Kidney tubule cell (primary cell): ENCODE data around the gene OR2H1.

Experiments used
- DNase-seq: peaks from one replicate; pipeline ENCODE4 v3.0.0-alpha.2; 2018; ENCODE audit warnings: low spot score

Gene OR2H1

GRCh38 chr6:29510746-29511300 is 53.9 kb downstream of the OR2H1 start:
- no peak for DNase-seq
